GM19452 (cell line): ENCODE measurements around the gene IFT25.
"Not testable (repeated sequence)": the region's sequence is repeated elsewhere in the genome, so short reads cannot be mapped to it uniquely, and the experiment has no call there.

Experiments used
- ATAC-seq: cut with Tn5 transposase; IDR thresholded peaks from one replicate; pipeline ENCODE4 v1.9.1; 2021; ENCODE audit not compliant: unreplicated experiment

Gene IFT25

GRCh38 chr1:53945433-53946251 lies at the start of gene IFT25:
TSS of gene IFT25 (minus strand) at chr1:53945699. CDS start at chr1:53940082, 5,617 bp downstream.
- peak; percentile 70 for ATAC-seq

GRCh38 chr1:53994516-53994915 lies 49.0 kb upstream of the IFT25 start:
- ATAC-seq, result not testable (repeated sequence)

GRCh38 chr1:53992085-53992874 lies 46.8 kb upstream of the IFT25 start:
- no peak for ATAC-seq

- no peak for ATAC-seq
These were observed 42.4 kb upstream of the IFT25 start for GRCh38 chr1:53987880-53988279.

GRCh38 chr1:53986458-53986857 lies 41.0 kb upstream of the IFT25 start:
- ATAC-seq, result no peak

- ATAC-seq, result no peak
These were observed 39.2 kb upstream of the IFT25 start for GRCh38 chr1:53984726-53985125.

GRCh38 chr1:53982763-53983104 lies 37.2 kb upstream of the IFT25 start:
- no peak for ATAC-seq

- ATAC-seq, result no peak
These were observed 36.7 kb upstream of the IFT25 start for GRCh38 chr1:53982034-53982762.

- ATAC-seq, result no peak
These were observed 35.7 kb upstream of the IFT25 start for GRCh38 chr1:53981220-53981619.

- no peak for ATAC-seq
These were observed 34.4 kb upstream of the IFT25 start for GRCh38 chr1:53979712-53980450.

GRCh38 chr1:53975861-53976260 lies 30.4 kb upstream of the IFT25 start:
- no peak for ATAC-seq

- ATAC-seq, result no peak
These were observed 26.2 kb upstream of the IFT25 start for GRCh38 chr1:53971718-53972117.

GRCh38 chr1:53969323-53969722 lies 23.8 kb upstream of the IFT25 start:
- ATAC-seq, result not testable (repeated sequence)

GRCh38 chr1:53968125-53968513 lies 22.6 kb upstream of the IFT25 start:
- no peak for ATAC-seq

- no peak for ATAC-seq
These were observed 22.1 kb upstream of the IFT25 start for GRCh38 chr1:53967409-53968124.

- no peak for ATAC-seq
These were observed 21.3 kb upstream of the IFT25 start for GRCh38 chr1:53966794-53967193.

- ATAC-seq, result no peak
These were observed 18.6 kb upstream of the IFT25 start for GRCh38 chr1:53964109-53964508.

- no peak for ATAC-seq
These were observed 18.0 kb upstream of the IFT25 start for GRCh38 chr1:53963460-53963859.

- no peak for ATAC-seq
These were observed 16.9 kb upstream of the IFT25 start for GRCh38 chr1:53962395-53962794.

- no peak for ATAC-seq
These were observed 14.3 kb upstream of the IFT25 start for GRCh38 chr1:53959664-53960250.
